ENCODE data around the gene CBFA2T3.

DNA sequence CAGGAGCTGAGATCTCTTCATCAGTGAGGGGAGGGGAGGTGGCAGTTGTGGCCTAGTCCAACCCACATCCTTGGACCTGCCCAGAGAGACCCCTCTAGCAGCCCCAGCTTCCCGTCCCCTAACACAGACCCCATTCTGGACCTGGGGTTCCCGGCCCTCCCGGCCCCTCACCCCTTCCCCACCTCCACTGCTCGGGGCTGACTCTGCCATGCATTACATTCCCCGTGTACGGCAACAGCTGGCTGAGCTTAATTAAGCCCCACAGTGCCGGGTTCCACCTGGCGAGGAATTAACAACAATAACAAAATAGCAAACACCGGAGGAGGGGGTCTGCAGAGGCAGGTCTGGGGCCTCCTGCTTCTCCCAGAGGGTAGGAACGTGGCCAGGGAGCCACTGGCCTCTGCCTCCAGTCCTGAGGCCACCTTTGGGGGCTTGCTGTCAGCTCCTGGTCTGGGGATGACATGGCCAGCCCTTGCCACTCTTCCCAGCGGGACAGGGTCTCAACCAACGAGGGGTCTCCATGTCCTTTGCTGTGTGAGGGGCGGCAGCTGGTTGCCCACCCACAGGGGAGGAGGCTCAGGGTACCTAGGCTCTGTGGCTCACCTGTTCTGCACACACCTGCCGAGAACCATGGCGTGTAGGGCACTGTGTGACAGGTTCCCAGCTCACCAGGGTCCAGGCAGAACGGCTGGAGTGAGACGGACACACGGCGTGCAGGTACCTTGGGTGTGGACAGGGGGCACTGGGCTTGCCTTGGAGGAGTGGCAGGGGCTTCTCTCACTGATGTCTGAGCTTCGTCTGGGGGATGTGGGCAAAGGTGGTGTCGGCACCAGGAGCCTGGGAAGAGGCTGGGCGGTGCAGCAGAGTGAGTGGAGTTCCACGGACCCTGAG, 46.9 kb upstream of the CBFA2T3 start:
- no peak for TF ChIP-seq ZNF174 (tag by site-specific recombination; IDR thresholded peaks at IDR 0.05)
- TF ChIP-seq ZNF394 (tag by site-specific recombination; IDR thresholded peaks at IDR 0.05; ENCODE audit: borderline replicate concordance), result no peak
- TF ChIP-seq CTCF (tag by site-specific recombination; IDR thresholded peaks at IDR 0.05), result no peak
- TF ChIP-seq PRDM1 (tag by site-specific recombination; IDR thresholded peaks at IDR 0.05), result no peak
- TF ChIP-seq PRDM2 (tag by site-specific recombination; IDR thresholded peaks at IDR 0.05; ENCODE audit: borderline replicate concordance), result no peak
- TF ChIP-seq ZNF416 (tag by site-specific recombination; IDR thresholded peaks at IDR 0.05), result no peak
- TF ChIP-seq, protein P1, sequence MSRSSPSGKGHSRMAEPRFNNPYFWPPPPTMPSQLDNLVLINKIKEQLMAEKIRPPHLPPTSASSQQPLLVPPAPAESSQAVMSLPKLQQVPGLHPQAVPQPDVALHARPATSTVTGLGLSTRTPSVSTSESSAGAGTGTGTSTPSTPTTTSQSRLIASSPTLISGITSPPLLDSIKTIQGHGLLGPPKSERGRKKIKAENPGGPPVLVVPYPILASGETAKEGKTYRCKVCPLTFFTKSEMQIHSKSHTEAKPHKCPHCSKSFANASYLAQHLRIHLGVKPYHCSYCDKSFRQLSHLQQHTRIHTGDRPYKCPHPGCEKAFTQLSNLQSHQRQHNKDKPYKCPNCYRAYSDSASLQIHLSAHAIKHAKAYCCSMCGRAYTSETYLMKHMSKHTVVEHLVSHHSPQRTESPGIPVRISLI (tag by site-specific recombination; IDR thresholded peaks at IDR 0.05), result no peak
- no peak for TF ChIP-seq OSR2 (tag by site-specific recombination; IDR thresholded peaks at IDR 0.05)

Measured in HEK293 (cell line).